ENCODE results near the gene CATSPERB. TPM values are rescaled to one million over a fixed set of nuclear protein-coding genes. Genes with fewer than 3 reads are reported as not detected.

CATSPERB gene
- total and polyA plus RNA-seq, 2 experiments from 2014 or later = 0.27 to 0.38 TPM

DNA sequence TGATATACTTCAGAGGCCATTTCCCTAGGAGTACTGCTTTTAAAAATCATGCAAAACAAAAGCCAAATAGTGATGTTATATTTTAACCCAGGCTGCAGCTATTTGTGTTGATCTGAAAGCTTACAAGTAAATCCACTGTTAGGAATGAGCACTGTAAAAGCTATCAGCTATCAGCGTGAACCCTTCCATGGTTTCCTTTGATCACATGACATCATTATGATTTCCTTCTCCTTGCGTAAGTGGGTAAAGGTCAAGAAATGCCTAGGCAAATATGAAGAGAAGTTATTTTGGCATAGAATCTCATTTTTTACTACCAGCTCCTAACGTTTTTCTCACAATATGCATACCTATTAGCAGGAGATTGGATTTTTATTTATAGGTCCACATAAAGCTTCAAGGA, 48.6 kb upstream of the CATSPERB start (continued):
- TF ChIP-seq, protein P1, sequence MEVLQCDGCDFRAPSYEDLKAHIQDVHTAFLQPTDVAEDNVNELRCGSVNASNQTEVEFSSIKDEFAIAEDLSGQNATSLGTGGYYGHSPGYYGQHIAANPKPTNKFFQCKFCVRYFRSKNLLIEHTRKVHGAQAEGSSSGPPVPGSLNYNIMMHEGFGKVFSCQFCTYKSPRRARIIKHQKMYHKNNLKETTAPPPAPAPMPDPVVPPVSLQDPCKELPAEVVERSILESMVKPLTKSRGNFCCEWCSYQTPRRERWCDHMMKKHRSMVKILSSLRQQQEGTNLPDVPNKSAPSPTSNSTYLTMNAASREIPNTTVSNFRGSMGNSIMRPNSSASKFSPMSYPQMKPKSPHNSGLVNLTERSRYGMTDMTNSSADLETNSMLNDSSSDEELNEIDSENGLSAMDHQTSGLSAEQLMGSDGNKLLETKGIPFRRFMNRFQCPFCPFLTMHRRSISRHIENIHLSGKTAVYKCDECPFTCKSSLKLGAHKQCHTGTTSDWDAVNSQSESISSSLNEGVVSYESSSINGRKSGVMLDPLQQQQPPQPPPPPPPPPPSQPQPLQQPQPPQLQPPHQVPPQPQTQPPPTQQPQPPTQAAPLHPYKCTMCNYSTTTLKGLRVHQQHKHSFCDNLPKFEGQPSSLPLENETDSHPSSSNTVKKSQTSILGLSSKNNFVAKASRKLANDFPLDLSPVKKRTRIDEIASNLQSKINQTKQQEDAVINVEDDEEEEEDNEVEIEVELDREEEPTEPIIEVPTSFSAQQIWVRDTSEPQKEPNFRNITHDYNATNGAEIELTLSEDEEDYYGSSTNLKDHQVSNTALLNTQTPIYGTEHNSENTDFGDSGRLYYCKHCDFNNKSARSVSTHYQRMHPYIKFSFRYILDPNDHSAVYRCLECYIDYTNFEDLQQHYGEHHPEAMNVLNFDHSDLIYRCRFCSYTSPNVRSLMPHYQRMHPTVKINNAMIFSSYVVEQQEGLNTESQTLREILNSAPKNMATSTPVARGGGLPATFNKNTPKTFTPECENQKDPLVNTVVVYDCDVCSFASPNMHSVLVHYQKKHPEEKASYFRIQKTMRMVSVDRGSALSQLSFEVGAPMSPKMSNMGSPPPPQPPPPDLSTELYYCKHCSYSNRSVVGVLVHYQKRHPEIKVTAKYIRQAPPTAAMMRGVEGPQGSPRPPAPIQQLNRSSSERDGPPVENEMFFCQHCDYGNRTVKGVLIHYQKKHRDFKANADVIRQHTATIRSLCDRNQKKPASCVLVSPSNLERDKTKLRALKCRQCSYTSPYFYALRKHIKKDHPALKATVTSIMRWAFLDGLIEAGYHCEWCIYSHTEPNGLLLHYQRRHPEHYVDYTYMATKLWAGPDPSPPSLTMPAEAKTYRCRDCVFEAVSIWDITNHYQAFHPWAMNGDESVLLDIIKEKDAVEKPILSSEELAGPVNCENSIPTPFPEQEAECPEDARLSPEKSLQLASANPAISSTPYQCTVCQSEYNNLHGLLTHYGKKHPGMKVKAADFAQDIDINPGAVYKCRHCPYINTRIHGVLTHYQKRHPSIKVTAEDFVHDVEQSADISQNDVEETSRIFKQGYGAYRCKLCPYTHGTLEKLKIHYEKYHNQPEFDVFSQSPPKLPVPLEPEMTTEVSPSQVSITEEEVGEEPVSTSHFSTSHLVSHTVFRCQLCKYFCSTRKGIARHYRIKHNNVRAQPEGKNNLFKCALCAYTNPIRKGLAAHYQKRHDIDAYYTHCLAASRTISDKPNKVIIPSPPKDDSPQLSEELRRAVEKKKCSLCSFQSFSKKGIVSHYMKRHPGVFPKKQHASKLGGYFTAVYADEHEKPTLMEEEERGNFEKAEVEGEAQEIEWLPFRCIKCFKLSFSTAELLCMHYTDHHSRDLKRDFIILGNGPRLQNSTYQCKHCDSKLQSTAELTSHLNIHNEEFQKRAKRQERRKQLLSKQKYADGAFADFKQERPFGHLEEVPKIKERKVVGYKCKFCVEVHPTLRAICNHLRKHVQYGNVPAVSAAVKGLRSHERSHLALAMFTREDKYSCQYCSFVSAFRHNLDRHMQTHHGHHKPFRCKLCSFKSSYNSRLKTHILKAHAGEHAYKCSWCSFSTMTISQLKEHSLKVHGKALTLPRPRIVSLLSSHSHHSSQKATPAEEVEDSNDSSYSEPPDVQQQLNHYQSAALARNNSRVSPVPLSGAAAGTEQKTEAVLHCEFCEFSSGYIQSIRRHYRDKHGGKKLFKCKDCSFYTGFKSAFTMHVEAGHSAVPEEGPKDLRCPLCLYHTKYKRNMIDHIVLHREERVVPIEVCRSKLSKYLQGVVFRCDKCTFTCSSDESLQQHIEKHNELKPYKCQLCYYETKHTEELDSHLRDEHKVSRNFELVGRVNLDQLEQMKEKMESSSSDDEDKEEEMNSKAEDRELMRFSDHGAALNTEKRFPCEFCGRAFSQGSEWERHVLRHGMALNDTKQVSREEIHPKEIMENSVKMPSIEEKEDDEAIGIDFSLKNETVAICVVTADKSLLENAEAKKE (CRISPR knock-in tag; IDR thresholded peaks at IDR 0.05) = no peak
- TF ChIP-seq JUNB (IDR thresholded peaks at IDR 0.05; ENCODE audit: unreplicated experiment) (no peak), ZNF331 (CRISPR knock-in tag; IDR thresholded peaks at IDR 0.05; ENCODE audit: low read depth) (no peak), CTCF (conservative IDR thresholded peaks at IDR 0.05; ENCODE audit: low read depth in 2 of 2) (no peak)

DNA sequence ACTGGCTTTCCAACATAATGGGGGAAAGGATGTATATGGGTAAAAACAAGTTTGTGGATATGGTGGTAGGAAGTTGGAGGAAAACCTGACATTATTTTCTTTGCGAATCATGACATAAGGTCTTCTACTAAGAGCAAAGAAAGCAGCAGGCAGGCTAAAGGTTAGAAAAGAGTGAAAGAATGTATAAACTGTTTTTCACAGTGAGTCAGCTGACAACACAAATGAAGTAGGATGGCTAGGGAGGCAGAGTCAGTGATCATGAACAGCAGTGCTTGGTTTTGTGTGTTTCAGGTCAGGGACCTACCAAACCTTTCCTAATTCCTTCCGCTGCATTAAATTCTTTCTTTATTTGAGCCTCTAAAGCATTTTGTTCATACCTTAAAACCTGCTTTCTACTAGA, 46.3 kb upstream of the CATSPERB start:
- H3K27ac ChIP-seq (ENCODE audit: low read depth) = no peak overlapping the region
- H3K27me3 ChIP-seq (ENCODE audit: insufficient read depth) = no peaks in the 10 kb centered on the region
- Mint-ChIP-seq H3K9me3 (no peaks in the 10 kb centered on the region), H3K27ac (no peak overlapping the region), H3K4me1 (peaks cover 6% of the 10 kb centered on the region; the same call in 2 of the 3 replicates), H3K4me3 (no peak overlapping the region), H3K36me3 (ENCODE audit: low read depth) (no peaks in the 10 kb centered on the region), H3K27me3 (ENCODE audit: insufficient read depth, low read depth, poor library complexity) (peaks cover 2% of the 10 kb centered on the region)
- no peak overlapping the region for H3K4me3 ChIP-seq
- no peaks in the 10 kb centered on the region for H3K9me2 ChIP-seq (ENCODE audit: insufficient read depth)
- H3K79me2 ChIP-seq (replicated peaks; ENCODE audit: insufficient read depth) = no peaks in the 10 kb centered on the region
- ATAC-seq (no peak), DNase-seq (ENCODE audit: low spot score) (no peak)
- no peaks in the 10 kb centered on the region for H3F3A ChIP-seq (replicated peaks; ENCODE audit: low read depth)
- H3K4me2 ChIP-seq = no peak overlapping the region
- H3K4me1 ChIP-seq (ENCODE audit: insufficient read depth) = no peaks in the 10 kb centered on the region
- no peak overlapping the region for H2AFZ ChIP-seq
- H4K20me1 ChIP-seq (replicated peaks; ENCODE audit: insufficient read depth) = no peaks in the 10 kb centered on the region
- no peaks in the 10 kb centered on the region for H3K36me3 ChIP-seq (ENCODE audit: insufficient read depth)
- TF ChIP-seq ETS1 (IDR thresholded peaks at IDR 0.05) (no peak), STAT1 (IDR thresholded peaks at IDR 0.05; ENCODE audit: unreplicated experiment) (no peak), JUNB (IDR thresholded peaks at IDR 0.05; ENCODE audit: unreplicated experiment) (no peak), NANOG (IDR thresholded peaks at IDR 0.05; ENCODE audit: borderline replicate concordance) (no peak)
- TF ChIP-seq, protein P1 (CRISPR knock-in tag; IDR thresholded peaks at IDR 0.05) = no peak

Data from GM23338 (cell line).